HepG2 (cell line): ENCODE results near the gene NCF4. TPM values are rescaled to one million over a fixed set of nuclear protein-coding genes. Genes with fewer than 3 reads are reported as not detected.

Experiments
- SSRP1 ChIP-seq: IDR thresholded peaks from 2 replicates; pipeline ENCODE4 v1.6.1; 2016; ENCODE audit warnings: control low read depth
- ZNF607 ChIP-seq: sonication (generic); formaldehyde crosslinking; IDR thresholded peaks from 2 replicates; pipeline ENCODE4 v1.5.1; 2020; ENCODE audit warnings: missing genetic modification reagents, mild to moderate bottlenecking, borderline replicate concordance
- ZNF660 ChIP-seq: sonication (generic); formaldehyde crosslinking; IDR thresholded peaks from 2 replicates; pipeline ENCODE4 v1.5.1; 2020; ENCODE audit warnings: mild to moderate bottlenecking, low read depth, missing genetic modification reagents, borderline replicate concordance
- ZNF775 ChIP-seq: sonication (generic); formaldehyde crosslinking; IDR thresholded peaks from 2 replicates; pipeline ENCODE4 v1.4.0; 2020; ENCODE audit warnings: missing genetic modification reagents, mild to moderate bottlenecking, moderate library complexity, borderline replicate concordance
- polyA plus RNA-seq, 8 experiments: library from polyadenylated mRNA; depleted of rRNA in 3 of 8; stranded (reverse) in 7 of 8; unstranded in 1 of 8; fragments of >200 nt; fragmentation: Illumina TruSeq in 4 of 8; extraction: Trizol in 4 of 8; gene quantifications; 2 replicates each; pipeline versions ENCODE4 v1.2.1 to v1.2.3, GENCODE V29; 2011 to 2016; ENCODE audit warnings: low read depth in 4 of 8, missing spikeins in 1 of 8, mixed read lengths in 1 of 8; ENCODE audit not compliant: insufficient read depth in 1 of 8
- total RNA-seq, 5 experiments: library from RNA; depleted of rRNA; stranded (reverse); fragments of >200 nt; fragmentation: Illumina TruSeq; extraction: Trizol; gene quantifications; 2 replicates each; pipeline ENCODE4 v1.2.3, GENCODE V29; 2016; ENCODE audit warnings: low read depth in 1 of 5
- TF ChIP-seq, protein P1 (sequence below): sonication (generic); formaldehyde crosslinking; IDR thresholded peaks from 2 replicates; pipeline ENCODE4 v1.4.0; 2020; ENCODE audit warnings: mild to moderate bottlenecking, missing genetic modification reagents, borderline replicate concordance
- TF ChIP-seq, protein P2 (sequence below): sonication (generic); formaldehyde crosslinking; IDR thresholded peaks from 2 replicates; pipeline ENCODE4 v1.5.1; 2020; ENCODE audit warnings: missing genetic modification reagents, mild to moderate bottlenecking, borderline replicate concordance

NCF4 gene
- total and polyA plus RNA-seq, 2 of the 13 experiments (the other 11 are each of a cell fraction or from before 2014, with no cell fraction given): not detected

DNA sequence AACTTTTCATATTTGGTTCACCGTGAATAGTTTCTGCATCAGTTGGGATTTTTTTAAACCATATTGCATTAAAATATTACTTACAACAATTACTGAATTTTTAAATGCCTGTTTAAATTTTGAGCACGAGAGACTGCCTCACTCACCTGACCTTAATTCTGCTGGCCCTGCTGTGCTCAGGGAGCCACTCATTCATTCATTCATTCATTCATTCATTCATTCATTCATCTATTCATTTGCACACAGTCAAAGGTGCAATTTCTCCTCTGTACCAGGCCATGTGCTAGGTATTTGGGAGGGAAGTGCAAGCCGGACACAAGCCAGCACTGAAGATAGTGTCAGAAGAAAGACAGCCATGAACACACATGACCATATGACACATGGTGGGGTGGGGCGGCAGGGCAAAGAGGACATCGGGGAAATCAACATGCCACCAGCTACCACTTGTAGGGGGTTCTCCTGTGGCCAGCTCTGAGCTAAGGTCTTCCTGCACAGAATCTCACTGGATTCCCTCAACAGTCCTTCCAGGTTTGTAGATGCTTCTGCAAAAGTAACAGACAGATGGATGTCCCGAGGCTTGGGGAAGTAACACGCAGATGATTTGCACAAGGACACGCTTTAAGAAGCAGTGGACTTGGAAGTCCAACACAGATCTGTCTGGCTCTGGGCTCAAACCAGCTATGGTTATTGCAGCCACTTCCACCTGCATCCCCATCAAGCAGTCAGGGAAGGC is 52.1 kb downstream of the NCF4 start (continued):
- TF ChIP-seq, protein P1, sequence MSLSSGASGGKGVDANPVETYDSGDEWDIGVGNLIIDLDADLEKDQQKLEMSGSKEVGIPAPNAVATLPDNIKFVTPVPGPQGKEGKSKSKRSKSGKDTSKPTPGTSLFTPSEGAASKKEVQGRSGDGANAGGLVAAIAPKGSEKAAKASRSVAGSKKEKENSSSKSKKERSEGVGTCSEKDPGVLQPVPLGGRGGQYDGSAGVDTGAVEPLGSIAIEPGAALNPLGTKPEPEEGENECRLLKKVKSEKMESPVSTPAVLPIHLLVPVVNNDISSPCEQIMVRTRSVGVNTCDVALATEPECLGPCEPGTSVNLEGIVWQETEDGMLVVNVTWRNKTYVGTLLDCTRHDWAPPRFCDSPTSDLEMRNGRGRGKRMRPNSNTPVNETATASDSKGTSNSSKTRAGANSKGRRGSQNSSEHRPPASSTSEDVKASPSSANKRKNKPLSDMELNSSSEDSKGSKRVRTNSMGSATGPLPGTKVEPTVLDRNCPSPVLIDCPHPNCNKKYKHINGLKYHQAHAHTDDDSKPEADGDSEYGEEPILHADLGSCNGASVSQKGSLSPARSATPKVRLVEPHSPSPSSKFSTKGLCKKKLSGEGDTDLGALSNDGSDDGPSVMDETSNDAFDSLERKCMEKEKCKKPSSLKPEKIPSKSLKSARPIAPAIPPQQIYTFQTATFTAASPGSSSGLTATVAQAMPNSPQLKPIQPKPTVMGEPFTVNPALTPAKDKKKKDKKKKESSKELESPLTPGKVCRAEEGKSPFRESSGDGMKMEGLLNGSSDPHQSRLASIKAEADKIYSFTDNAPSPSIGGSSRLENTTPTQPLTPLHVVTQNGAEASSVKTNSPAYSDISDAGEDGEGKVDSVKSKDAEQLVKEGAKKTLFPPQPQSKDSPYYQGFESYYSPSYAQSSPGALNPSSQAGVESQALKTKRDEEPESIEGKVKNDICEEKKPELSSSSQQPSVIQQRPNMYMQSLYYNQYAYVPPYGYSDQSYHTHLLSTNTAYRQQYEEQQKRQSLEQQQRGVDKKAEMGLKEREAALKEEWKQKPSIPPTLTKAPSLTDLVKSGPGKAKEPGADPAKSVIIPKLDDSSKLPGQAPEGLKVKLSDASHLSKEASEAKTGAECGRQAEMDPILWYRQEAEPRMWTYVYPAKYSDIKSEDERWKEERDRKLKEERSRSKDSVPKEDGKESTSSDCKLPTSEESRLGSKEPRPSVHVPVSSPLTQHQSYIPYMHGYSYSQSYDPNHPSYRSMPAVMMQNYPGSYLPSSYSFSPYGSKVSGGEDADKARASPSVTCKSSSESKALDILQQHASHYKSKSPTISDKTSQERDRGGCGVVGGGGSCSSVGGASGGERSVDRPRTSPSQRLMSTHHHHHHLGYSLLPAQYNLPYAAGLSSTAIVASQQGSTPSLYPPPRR (CRISPR knock-in tag): no peak
- TF ChIP-seq SSRP1: no peak
- no peak for TF ChIP-seq ZNF660 (CRISPR knock-in tag)
- TF ChIP-seq ZNF607 (CRISPR knock-in tag): no peak
- TF ChIP-seq ZNF775 (CRISPR knock-in tag): no peak
- TF ChIP-seq, protein P2, sequence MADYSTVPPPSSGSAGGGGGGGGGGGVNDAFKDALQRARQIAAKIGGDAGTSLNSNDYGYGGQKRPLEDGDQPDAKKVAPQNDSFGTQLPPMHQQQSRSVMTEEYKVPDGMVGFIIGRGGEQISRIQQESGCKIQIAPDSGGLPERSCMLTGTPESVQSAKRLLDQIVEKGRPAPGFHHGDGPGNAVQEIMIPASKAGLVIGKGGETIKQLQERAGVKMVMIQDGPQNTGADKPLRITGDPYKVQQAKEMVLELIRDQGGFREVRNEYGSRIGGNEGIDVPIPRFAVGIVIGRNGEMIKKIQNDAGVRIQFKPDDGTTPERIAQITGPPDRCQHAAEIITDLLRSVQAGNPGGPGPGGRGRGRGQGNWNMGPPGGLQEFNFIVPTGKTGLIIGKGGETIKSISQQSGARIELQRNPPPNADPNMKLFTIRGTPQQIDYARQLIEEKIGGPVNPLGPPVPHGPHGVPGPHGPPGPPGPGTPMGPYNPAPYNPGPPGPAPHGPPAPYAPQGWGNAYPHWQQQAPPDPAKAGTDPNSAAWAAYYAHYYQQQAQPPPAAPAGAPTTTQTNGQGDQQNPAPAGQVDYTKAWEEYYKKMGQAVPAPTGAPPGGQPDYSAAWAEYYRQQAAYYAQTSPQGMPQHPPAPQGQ (CRISPR knock-in tag): no peak
